GM18907 (cell line): ENCODE measurements around the gene SLC26A3.
"Not testable (repeated sequence)": the region's sequence is repeated elsewhere in the genome, so short reads cannot be mapped to it uniquely, and the experiment has no call there.

Experiments used
- ATAC-seq: cut with Tn5 transposase; IDR thresholded peaks from one replicate; pipeline ENCODE4 v1.9.1; 2021; ENCODE audit warnings: mild to moderate bottlenecking, moderate library complexity; ENCODE audit not compliant: unreplicated experiment

SLC26A3 gene

DNA sequence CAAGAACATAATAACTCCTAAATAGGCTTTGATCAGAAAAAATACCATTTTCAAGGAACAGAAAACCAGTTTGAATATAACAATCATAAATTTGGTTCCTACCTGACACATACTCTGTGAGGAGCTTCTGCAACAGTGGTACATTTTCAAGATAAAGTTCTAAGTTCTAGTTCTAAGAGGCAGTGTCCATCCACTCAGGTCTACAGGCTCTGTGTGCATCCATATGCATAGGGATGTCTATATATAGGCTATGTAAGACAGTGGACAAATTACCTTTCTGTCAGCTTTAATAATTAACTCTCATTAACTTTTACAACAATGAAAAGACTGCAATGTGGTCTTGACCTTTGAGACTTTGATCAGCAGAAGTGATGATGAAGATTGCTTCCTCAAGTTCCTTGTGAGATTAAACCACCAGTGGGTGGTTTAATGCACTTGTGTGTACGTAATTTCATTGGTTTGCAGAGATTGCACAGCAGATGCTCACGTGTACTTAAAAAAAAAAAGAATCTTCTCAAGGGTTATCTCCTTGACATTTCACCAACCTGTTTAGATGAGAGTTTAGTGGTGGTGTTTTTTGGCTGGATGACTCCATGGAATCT lies at the start of gene SLC26A3:
SLC26A3 (minus strand) TSS at position 215 of the 602 bp plus-strand sequence. CDS start 8,714 bp downstream, outside the sequence.
- ATAC-seq, result no peak

DNA sequence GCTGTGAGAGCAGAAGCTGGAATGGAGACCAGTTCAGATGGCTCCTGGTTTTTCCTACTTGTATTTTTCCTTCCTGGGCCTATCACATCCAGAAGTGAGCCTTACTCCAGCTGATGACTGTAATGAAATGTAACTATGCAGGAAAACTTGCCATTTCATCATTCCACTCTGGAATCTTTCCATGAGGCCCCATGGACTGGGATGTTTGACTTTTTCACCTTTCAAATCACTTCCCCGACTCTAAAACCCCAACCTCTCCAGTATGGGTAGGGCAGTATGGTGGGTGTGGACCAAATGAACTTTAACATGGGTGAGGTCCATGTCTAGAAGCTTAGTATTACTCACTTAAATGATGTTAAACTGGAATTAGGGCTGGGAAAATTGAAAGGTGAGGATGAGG lies 47.6 kb upstream of the SLC26A3 start:
- ATAC-seq, result no peak

DNA sequence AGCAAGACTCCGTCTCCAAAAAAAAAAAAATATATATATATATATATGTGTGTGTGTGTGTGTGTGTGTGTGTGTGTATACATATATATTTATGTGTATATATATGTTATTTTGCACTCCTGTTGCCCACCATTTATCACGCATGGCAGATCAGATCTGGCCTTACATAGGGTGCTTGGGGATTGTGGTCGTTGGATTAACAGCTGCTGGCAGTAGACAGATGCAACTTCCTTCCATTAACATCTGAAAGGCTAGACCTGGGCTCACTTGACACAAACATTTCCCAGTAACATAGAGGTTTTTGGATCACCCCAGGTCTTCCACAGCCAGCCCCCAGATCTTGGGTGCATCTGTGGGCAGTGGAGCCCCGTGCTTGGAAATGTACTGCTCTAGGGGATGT lies 47.2 kb upstream of the SLC26A3 start:
- ATAC-seq, result no peak

DNA sequence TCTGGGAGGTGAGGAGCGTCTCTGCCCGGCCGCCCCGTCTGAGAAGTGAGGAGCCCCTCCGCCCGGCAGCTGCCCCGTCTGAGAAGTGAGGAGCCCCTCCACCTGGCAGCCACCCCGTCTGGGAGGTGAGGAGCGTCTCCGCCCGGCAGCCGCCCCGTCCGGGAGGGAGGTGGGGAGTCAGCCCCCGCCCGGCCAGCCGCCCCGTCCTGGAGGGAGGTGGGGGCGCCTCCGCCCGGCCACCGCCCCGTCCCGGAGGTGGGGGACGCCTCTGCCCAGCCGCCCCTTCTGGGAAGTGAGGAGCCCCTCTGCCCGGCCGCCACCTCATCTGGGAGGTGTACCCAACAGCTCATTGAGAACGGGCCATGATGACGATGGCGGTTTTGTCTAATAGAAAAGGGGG lies 45.2 kb upstream of the SLC26A3 start:
- ATAC-seq, result not testable (repeated sequence)

- not testable (repeated sequence) for ATAC-seq
These were observed 44.8 kb upstream of the SLC26A3 start for GRCh38 chr7:107847836-107848175.

- ATAC-seq, result no peak
These were observed 44.3 kb upstream of the SLC26A3 start for GRCh38 chr7:107847168-107847835.

- no peak for ATAC-seq
These were observed 43.3 kb upstream of the SLC26A3 start for GRCh38 chr7:107846324-107846723.

- no peak for ATAC-seq
These were observed 40.2 kb upstream of the SLC26A3 start for GRCh38 chr7:107843184-107843583.

DNA sequence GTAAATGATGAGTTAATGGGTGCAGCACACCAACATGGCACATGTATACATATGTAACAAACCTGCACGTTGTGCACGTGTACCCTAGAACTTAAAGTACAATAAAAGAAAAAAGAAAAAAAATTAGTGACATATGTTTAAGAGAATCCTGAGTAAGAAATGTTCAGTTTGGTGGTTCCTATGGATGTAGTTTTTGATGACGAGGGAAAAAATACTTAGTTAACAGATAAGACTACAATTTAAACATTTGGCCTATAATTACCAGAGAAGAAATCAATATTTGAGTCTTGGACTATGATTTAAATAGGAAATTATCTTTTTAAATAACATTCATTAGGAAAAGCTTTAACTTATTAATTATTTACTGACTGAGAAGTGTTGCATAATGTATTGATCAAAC lies 39.2 kb upstream of the SLC26A3 start:
- ATAC-seq, result no peak

GRCh38 chr7:107838816-107839565 lies 36.0 kb upstream of the SLC26A3 start:
- no peak for ATAC-seq

DNA sequence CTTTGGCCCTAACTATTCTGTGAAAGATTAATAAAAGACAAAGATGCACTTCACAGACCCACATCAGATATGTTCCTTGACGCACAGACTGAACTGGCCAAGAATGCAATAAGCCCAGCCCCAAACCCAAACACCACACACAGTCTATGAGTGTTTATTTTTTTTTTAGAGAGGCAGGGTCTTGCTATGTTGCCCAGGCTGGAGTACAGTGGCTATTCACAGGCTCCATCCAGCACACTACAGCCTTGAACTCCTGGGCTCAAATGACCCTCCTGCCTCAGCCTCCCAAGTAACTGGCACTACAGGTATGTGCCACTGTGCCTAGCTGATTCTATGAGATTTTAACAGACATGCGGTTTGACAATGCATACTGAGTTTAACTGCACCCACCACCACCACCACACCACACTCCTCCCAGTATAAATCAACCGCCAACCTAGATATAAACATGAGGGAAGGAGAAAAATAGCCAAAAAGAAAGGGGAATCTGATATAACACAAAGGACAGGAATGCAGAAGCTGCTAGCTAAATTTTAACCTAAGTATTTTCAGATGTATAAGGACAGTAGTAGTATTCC lies 35.1 kb upstream of the SLC26A3 start:
- no peak for ATAC-seq

DNA sequence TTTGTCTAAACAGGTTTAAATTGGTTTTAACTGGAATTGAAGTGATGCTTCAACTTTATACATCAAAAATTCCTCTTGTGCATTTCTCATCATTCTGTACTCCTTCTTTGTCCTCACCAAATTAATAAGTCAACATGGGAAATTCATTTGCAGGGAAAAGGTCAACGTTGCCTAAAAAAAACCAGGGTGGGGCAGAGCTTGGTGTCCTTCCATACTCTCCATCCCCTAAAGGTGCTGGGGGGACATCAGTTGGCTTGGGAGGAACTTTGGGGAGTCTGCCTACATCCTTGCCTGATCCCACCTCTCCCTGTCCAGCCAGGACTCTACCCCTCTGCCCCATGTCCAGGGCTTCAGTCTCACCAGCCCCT lies 34.1 kb upstream of the SLC26A3 start:
- no peak for ATAC-seq

GRCh38 chr7:107836237-107837144 lies 33.5 kb upstream of the SLC26A3 start:
- ATAC-seq, result no peak

DNA sequence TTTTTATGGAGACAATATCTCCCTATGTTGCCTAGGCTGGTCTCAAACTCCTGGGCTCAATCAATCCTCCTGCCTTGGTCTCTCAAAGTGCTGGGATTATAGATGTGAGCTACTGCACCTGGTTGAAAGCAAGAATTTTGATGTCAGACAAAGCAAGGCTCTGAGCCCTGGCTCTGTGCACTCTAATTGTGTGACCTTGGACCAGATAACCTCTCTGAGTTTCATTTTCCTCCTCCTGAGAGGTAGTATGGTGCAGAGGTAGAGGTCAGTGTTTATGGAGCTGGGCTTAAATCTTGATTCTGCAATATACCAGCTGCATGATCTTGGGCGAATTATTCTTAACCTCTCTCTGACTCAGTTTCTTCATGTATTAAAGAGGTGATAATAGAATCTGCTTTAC lies 31.4 kb upstream of the SLC26A3 start:
- no peak for ATAC-seq

GRCh38 chr7:107833684-107834106 lies 30.7 kb upstream of the SLC26A3 start:
- ATAC-seq, result no peak

GRCh38 chr7:107830420-107830819 lies 27.4 kb upstream of the SLC26A3 start:
- ATAC-seq, result no peak

DNA sequence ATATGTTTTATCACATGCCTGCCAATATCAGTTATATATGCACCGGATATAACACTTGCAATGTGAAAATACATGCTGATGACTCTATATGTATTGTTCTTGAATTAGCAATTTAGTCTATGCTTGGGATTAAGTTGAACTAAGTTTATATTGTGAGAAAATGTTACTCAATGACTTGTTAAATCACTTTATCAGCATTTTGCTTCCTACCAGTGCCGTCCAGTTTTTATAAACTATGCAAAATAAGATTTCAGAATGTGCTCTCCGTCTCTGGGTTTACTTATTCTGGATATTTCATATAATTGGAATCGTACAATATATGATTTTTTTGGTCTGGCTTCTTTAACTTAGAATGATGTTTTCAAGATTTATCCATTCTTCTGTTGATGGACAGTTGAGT lies 25.5 kb upstream of the SLC26A3 start:
- no peak for ATAC-seq

DNA sequence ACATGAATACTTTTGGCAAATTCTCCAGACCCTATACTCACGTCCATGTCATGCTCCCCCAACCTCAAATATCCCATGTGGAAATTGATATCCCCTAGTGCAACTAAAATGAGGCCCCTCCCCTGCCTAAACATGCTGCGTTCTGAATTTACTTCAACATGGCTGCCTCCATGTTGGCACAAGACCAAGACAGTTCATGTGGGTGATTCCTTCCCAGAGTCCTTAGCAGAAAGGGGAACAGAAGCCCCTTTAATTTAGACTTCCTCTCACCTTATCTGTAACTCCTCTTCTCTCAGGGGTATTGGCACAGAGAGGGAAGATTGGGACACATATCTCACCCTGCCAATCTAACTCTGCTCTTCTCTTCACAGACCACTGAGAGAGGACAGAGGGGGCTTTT lies 24.5 kb upstream of the SLC26A3 start:
- no peak for ATAC-seq

DNA sequence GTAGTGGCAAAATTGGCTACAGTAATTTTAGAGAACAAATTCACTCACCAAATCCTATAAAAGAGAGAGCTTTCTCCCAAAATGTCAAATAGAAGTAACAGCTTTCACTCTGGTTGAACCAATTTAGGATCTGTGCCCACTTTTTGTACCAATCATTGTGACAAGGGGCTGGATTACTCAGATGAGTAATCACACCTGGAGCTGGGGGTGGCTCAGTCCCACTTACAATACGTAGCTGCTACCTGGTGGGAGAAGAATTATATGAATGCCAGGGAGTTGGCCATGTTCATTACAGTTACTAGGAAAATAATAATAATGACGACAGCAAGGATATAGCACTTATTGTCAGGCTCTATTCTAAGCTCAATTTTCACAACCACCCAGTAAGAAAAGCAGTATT lies 23.4 kb upstream of the SLC26A3 start:
- ATAC-seq, result no peak

- ATAC-seq, result no peak
These were observed 21.8 kb upstream of the SLC26A3 start for GRCh38 chr7:107824858-107825257.

DNA sequence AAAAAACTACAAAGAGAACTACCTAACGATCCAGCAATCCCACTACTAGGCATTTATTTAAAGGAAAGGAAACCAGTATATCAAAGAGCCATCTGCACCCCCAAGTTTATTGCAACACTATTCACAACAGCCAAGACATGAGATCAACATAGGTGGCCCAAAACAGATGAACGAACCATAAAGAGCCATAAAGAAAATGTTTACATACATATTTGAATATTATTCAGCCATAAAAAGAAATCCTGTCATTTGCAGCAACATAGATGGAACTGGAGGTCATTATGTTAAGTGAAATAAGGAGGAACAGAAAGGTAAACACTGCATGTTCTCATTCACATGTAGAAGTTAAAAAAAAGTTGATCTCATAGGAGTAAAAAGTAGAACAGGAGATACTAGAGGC lies 15.6 kb upstream of the SLC26A3 start:
- no peak for ATAC-seq
